ENCODE measurements around the gene GREM2. TPM values are rescaled to one million over a fixed set of nuclear protein-coding genes. Genes with fewer than 3 reads are reported as not detected.

GREM2 gene
- total and polyA plus RNA-seq, 2 donors (not counting 1 experiment from before 2014, with no cell fraction given): not detected

GRCh38 chr1:240630409-240630808, 18.5 kb upstream of the GREM2 start:
- CTCF ChIA-PET: no interaction called here
- H3K27me3 Mint-ChIP-seq: no peaks in the 10 kb centered on the region
- Histone ChIP-seq H3K9me3 (ENCODE audit: control extremely low read depth in 1 of 3, control insufficient read depth in 2 of 3, insufficient read depth in 1 of 3, low read length in 2 of 3) (peaks cover 0 to 6% (median 0%) of the 10 kb centered on the region in 3 donors), H3K27me3 (replicated peaks in 1 of 4; ENCODE audit: control extremely low read depth in 1 of 4, control insufficient read depth in 3 of 4, insufficient read depth in 4 of 4, low read length in 3 of 4) (no peaks in the 10 kb centered on the region), H3K4me3 (ENCODE audit: control extremely low read depth in 1 of 5, extremely low read depth in 1 of 5, insufficient read depth in 1 of 5, low read depth in 2 of 5, low read length in 4 of 5) (no peak overlapping the region), H2AFZ (ENCODE audit: insufficient read depth, low read depth, low read length, poor library complexity, severe bottlenecking) (no peak overlapping the region), H3K27ac (ENCODE audit: low read length in 2 of 2) (no peak overlapping the region), H3K79me2 (ENCODE audit: control insufficient read depth, insufficient read depth, low read length) (no peaks in the 10 kb centered on the region), H3K9ac (ENCODE audit: low read length) (no peak overlapping the region), H3K36me3 (replicated peaks in 1 of 2; ENCODE audit: control extremely low read depth in 1 of 2, control insufficient read depth in 1 of 2, extremely low read depth in 1 of 2, insufficient read depth in 2 of 2, low read length in 1 of 2) (no peaks in the 10 kb centered on the region), H3K4me2 (replicated peaks; ENCODE audit: low read depth, low read length, poor library complexity, severe bottlenecking) (no peak overlapping the region), H4K20me1 (ENCODE audit: control insufficient read depth, insufficient read depth, low read length, poor library complexity, severe bottlenecking) (no peaks in the 10 kb centered on the region), H3K4me1 (ENCODE audit: control insufficient read depth in 2 of 2, insufficient read depth in 2 of 2, low read length in 2 of 2) (no peaks in the 10 kb centered on the region)
- intact Hi-C loops (cut with micrococcal nuclease): no loop called here
- H3K9me3 Mint-ChIP-seq (ENCODE audit: insufficient read depth): no peaks in the 10 kb centered on the region
- H3K4me1 Mint-ChIP-seq: no peaks in the 10 kb centered on the region
- DNase-seq: no peak
- 44% methylated on average over 2 of the region's 5 CpGs for WGBS (ENCODE audit: insufficient coverage)
- TF ChIP-seq EZH2 (IDR thresholded peaks at IDR 0.05; ENCODE audit: borderline replicate concordance, insufficient read depth, low read depth, low read length, poor library complexity, severe bottlenecking) (no peak), CTCF (IDR thresholded peaks at IDR 0.05) (no peak)
- POLR2A ChIA-PET: no interaction called here
- no peak for ATAC-seq (ENCODE audit: low read depth)
- no peak overlapping the region for H3K27ac Mint-ChIP-seq
- no peak overlapping the region for H3K4me3 Mint-ChIP-seq

GRCh38 chr1:240621249-240621648, 9.3 kb upstream of the GREM2 start:
- DNase-seq: no peak
- TF ChIP-seq CTCF (IDR thresholded peaks at IDR 0.05): no peak
- TF ChIP-seq EZH2 (IDR thresholded peaks at IDR 0.05; ENCODE audit: borderline replicate concordance, insufficient read depth, low read depth, low read length, poor library complexity, severe bottlenecking): no peak
- no peak overlapping the region for H3K4me3 Mint-ChIP-seq
- H3K27ac Mint-ChIP-seq: no peak overlapping the region
- no peaks in the 10 kb centered on the region for H3K36me3 ChIP-seq (replicated peaks in 1 of 2; ENCODE audit: control extremely low read depth in 1 of 2, control insufficient read depth in 1 of 2, extremely low read depth in 1 of 2, insufficient read depth in 2 of 2, low read length in 1 of 2)
- H3K9me3 ChIP-seq (ENCODE audit: control extremely low read depth in 1 of 3, control insufficient read depth in 2 of 3, insufficient read depth in 1 of 3, low read length in 2 of 3): no peaks in the 10 kb centered on the region
- no peaks in the 10 kb centered on the region for H3K79me2 ChIP-seq (ENCODE audit: control insufficient read depth, insufficient read depth, low read length)
- no peaks in the 10 kb centered on the region for H3K27me3 Mint-ChIP-seq
- ChIA-PET POLR2A (no interaction called here), CTCF (no interaction called here)
- intact Hi-C loops (cut with micrococcal nuclease): no loop called here
- no peak overlapping the region for H2AFZ ChIP-seq (ENCODE audit: insufficient read depth, low read depth, low read length, poor library complexity, severe bottlenecking)
- 92% methylated on average over 2 of the region's 2 CpGs for WGBS (ENCODE audit: insufficient coverage)
- no peak overlapping the region for H3K4me2 ChIP-seq (replicated peaks; ENCODE audit: low read depth, low read length, poor library complexity, severe bottlenecking)
- H3K4me1 ChIP-seq (ENCODE audit: control insufficient read depth in 2 of 2, insufficient read depth in 2 of 2, low read length in 2 of 2): no peaks in the 10 kb centered on the region
- ATAC-seq (ENCODE audit: low read depth): no peak
- no peaks in the 10 kb centered on the region for H3K4me1 Mint-ChIP-seq
- H4K20me1 ChIP-seq (ENCODE audit: control insufficient read depth, insufficient read depth, low read length, poor library complexity, severe bottlenecking): no peaks in the 10 kb centered on the region
- no peak overlapping the region for H3K27ac ChIP-seq (ENCODE audit: low read length in 2 of 2)
- no peaks in the 10 kb centered on the region for H3K27me3 ChIP-seq (replicated peaks in 1 of 4; ENCODE audit: control extremely low read depth in 1 of 4, control insufficient read depth in 3 of 4, insufficient read depth in 4 of 4, low read length in 3 of 4)
- H3K4me3 ChIP-seq (ENCODE audit: control extremely low read depth in 1 of 5, extremely low read depth in 1 of 5, insufficient read depth in 1 of 5, low read depth in 2 of 5, low read length in 4 of 5): no peak overlapping the region
- H3K9me3 Mint-ChIP-seq (ENCODE audit: insufficient read depth): no peaks in the 10 kb centered on the region
- no peak overlapping the region for H3K9ac ChIP-seq (ENCODE audit: low read length)
